Measurements from ENCODE around the gene LMBRD2. TPM values are rescaled to one million over a fixed set of nuclear protein-coding genes. Genes with fewer than 3 reads are reported as not detected.

LMBRD2 gene
- polyA plus RNA-seq, 3 donors: 2.1 to 6.4 (median 2.3) TPM

DNA sequence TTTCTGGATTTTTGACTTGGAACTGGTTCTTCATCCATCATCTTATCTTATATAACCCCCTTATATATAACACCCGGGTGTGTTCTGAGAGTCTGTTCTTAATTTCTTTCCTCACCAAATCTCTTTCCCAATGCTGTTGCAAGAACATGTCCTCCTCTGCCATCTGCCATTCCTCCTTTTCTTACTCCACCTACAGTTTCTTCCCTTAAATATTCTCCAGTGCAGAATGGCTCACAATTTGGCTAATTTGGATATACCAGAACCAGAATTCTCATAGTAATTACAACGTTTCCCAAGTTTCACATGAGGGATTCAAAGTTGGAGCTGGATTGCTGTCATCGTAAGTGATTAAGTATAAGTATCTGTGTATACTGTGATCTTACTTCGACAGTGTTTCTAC lies 28.3 kb upstream of the LMBRD2 start:
- no peak overlapping the region for H3K27ac Mint-ChIP-seq
- no peak overlapping the region for H3K4me3 Mint-ChIP-seq
- H3K9ac ChIP-seq (ENCODE audit: insufficient read depth, low read length, poor library complexity, severe bottlenecking): no peak overlapping the region
- peaks cover 0 to 5% (median 0%) of the 10 kb centered on the region in 7 donors for H3K9me3 Mint-ChIP-seq
- no peaks in the 10 kb centered on the region for H3K4me1 ChIP-seq (ENCODE audit: control insufficient read depth in 1 of 2, insufficient read depth in 2 of 2, low read length in 2 of 2)
- H3K9me3 ChIP-seq (replicated peaks in 1 of 2; ENCODE audit: control insufficient read depth in 1 of 2, insufficient read depth in 1 of 2, low read length in 2 of 2): no peaks in the 10 kb centered on the region
- H3K36me3 ChIP-seq (replicated peaks in 1 of 2; ENCODE audit: control insufficient read depth in 1 of 2, insufficient read depth in 2 of 2, low read length in 2 of 2): peaks cover 68 to 86% of the 10 kb centered on the region in 2 donors
- H2AFZ ChIP-seq (ENCODE audit: insufficient read depth, low read depth, low read length, poor library complexity, severe bottlenecking): no peak overlapping the region
- peaks cover 66 to 78% of the 10 kb centered on the region in 2 donors for H3K36me3 Mint-ChIP-seq
- H3K27ac ChIP-seq (ENCODE audit: low read depth in 1 of 2, low read length in 2 of 2): no peak overlapping the region
- intact Hi-C loops (cut with micrococcal nuclease): no loop called here
- no peaks in the 10 kb centered on the region for H3K27me3 ChIP-seq (ENCODE audit: control insufficient read depth in 2 of 2, insufficient read depth in 2 of 2, low read length in 2 of 2)
- no peaks in the 10 kb centered on the region for H3K4me1 Mint-ChIP-seq
- TF ChIP-seq, protein P1, sequence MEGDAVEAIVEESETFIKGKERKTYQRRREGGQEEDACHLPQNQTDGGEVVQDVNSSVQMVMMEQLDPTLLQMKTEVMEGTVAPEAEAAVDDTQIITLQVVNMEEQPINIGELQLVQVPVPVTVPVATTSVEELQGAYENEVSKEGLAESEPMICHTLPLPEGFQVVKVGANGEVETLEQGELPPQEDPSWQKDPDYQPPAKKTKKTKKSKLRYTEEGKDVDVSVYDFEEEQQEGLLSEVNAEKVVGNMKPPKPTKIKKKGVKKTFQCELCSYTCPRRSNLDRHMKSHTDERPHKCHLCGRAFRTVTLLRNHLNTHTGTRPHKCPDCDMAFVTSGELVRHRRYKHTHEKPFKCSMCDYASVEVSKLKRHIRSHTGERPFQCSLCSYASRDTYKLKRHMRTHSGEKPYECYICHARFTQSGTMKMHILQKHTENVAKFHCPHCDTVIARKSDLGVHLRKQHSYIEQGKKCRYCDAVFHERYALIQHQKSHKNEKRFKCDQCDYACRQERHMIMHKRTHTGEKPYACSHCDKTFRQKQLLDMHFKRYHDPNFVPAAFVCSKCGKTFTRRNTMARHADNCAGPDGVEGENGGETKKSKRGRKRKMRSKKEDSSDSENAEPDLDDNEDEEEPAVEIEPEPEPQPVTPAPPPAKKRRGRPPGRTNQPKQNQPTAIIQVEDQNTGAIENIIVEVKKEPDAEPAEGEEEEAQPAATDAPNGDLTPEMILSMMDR (IDR thresholded peaks at IDR 0.05): no peak
- WGBS (ENCODE audit: insufficient coverage): 83% methylated on average over 1 of the region's 4 CpGs
- no peak for DNase-seq
- no peaks in the 10 kb centered on the region for H3K79me2 ChIP-seq (ENCODE audit: insufficient read depth, low read length)
- no peak overlapping the region for H3K4me3 ChIP-seq (replicated peaks in 1 of 3; ENCODE audit: low read depth in 2 of 3, low read length in 3 of 3)
- H3K4me2 ChIP-seq (replicated peaks; ENCODE audit: extremely low read depth, low read length, poor library complexity, severe bottlenecking): no peak overlapping the region
- H4K20me1 ChIP-seq (ENCODE audit: insufficient read depth, low read length): no peaks in the 10 kb centered on the region
- no peaks in the 10 kb centered on the region for H3K27me3 Mint-ChIP-seq (ENCODE audit: low read depth in 3 of 3)

DNA sequence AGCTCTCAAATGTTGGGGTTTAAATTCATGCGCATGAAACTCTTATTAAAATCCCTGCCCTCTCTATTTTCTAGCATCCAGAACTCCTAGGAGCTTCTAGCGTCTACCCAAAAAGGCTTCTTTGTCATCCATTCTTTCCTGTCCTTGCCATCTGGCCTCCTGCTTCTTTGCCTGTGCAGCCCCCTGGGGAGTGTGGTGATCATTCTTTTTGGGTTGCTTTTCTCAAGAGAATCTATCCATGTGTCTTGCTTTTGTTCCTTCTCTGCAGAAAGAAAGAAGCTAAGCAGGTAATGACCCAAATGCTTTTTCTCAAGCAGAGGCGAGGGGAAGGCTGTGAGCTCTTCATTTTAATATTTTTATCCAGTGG lies 26.8 kb upstream of the LMBRD2 start:
- no peak overlapping the region for H3K4me3 Mint-ChIP-seq
- peaks cover 72 to 85% of the 10 kb centered on the region in 2 donors for H3K36me3 Mint-ChIP-seq
- Histone ChIP-seq H3K4me1 (ENCODE audit: control insufficient read depth in 1 of 2, insufficient read depth in 2 of 2, low read length in 2 of 2) (no peaks in the 10 kb centered on the region), H3K36me3 (replicated peaks in 1 of 2; ENCODE audit: control insufficient read depth in 1 of 2, insufficient read depth in 2 of 2, low read length in 2 of 2) (peaks cover 80 to 92% of the 10 kb centered on the region in 2 donors), H3K9ac (ENCODE audit: insufficient read depth, low read length, poor library complexity, severe bottlenecking) (no peak overlapping the region), H3K79me2 (ENCODE audit: insufficient read depth, low read length) (no peaks in the 10 kb centered on the region), H3K27me3 (ENCODE audit: control insufficient read depth in 2 of 2, insufficient read depth in 2 of 2, low read length in 2 of 2) (no peaks in the 10 kb centered on the region), H3K27ac (ENCODE audit: low read depth in 1 of 2, low read length in 2 of 2) (no peak overlapping the region), H3K4me2 (replicated peaks; ENCODE audit: extremely low read depth, low read length, poor library complexity, severe bottlenecking) (no peak overlapping the region), H2AFZ (ENCODE audit: insufficient read depth, low read depth, low read length, poor library complexity, severe bottlenecking) (no peak overlapping the region), H3K9me3 (replicated peaks in 1 of 2; ENCODE audit: control insufficient read depth in 1 of 2, insufficient read depth in 1 of 2, low read length in 2 of 2) (no peaks in the 10 kb centered on the region), H3K4me3 (replicated peaks in 1 of 3; ENCODE audit: low read depth in 2 of 3, low read length in 3 of 3) (no peak overlapping the region), H4K20me1 (ENCODE audit: insufficient read depth, low read length) (no peaks in the 10 kb centered on the region)
- TF ChIP-seq, protein P1 (IDR thresholded peaks at IDR 0.05): no peak
- no peak for DNase-seq
- peaks cover 0 to 3% (median 0%) of the 10 kb centered on the region in 7 donors for H3K9me3 Mint-ChIP-seq
- WGBS (ENCODE audit: insufficient coverage): 100% methylated on average over 1 of the region's 3 CpGs
- H3K27ac Mint-ChIP-seq: peak overlapping the region in 1 of 7 donors; percentile 3
- H3K27me3 Mint-ChIP-seq (ENCODE audit: low read depth in 3 of 3): no peaks in the 10 kb centered on the region
- intact Hi-C loops (cut with micrococcal nuclease): no loop called here
- H3K4me1 Mint-ChIP-seq: no peaks in the 10 kb centered on the region
